ENCODE data around the gene TM6SF1.

GRCh38 chr15:83110381-83110780 lies 2.9 kb downstream of the TM6SF1 start:
- TF ChIP-seq, protein P1, sequence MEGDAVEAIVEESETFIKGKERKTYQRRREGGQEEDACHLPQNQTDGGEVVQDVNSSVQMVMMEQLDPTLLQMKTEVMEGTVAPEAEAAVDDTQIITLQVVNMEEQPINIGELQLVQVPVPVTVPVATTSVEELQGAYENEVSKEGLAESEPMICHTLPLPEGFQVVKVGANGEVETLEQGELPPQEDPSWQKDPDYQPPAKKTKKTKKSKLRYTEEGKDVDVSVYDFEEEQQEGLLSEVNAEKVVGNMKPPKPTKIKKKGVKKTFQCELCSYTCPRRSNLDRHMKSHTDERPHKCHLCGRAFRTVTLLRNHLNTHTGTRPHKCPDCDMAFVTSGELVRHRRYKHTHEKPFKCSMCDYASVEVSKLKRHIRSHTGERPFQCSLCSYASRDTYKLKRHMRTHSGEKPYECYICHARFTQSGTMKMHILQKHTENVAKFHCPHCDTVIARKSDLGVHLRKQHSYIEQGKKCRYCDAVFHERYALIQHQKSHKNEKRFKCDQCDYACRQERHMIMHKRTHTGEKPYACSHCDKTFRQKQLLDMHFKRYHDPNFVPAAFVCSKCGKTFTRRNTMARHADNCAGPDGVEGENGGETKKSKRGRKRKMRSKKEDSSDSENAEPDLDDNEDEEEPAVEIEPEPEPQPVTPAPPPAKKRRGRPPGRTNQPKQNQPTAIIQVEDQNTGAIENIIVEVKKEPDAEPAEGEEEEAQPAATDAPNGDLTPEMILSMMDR (IDR thresholded peaks at IDR 0.05): no peak
- TF ChIP-seq POLR2A (IDR thresholded peaks at IDR 0.05) (no peak), EP300 (IDR thresholded peaks at IDR 0.05) (no peak)

All from upper lobe of left lung (tissue), 4 donors.